Activated CD4-positive, alpha-beta T cell treated with anti-CD3 and anti-CD28 coated beads for 1 hour (primary cell): ENCODE data around the gene ALPI.
"Not testable (repeated sequence)": the region's sequence is repeated elsewhere in the genome, so short reads cannot be mapped to it uniquely, and the experiment has no call there.

Experiments
- DNase-seq: peaks from one replicate; pipeline ENCODE4 v3.0.0-alpha.2; 2020

The ALPI gene

DNA sequence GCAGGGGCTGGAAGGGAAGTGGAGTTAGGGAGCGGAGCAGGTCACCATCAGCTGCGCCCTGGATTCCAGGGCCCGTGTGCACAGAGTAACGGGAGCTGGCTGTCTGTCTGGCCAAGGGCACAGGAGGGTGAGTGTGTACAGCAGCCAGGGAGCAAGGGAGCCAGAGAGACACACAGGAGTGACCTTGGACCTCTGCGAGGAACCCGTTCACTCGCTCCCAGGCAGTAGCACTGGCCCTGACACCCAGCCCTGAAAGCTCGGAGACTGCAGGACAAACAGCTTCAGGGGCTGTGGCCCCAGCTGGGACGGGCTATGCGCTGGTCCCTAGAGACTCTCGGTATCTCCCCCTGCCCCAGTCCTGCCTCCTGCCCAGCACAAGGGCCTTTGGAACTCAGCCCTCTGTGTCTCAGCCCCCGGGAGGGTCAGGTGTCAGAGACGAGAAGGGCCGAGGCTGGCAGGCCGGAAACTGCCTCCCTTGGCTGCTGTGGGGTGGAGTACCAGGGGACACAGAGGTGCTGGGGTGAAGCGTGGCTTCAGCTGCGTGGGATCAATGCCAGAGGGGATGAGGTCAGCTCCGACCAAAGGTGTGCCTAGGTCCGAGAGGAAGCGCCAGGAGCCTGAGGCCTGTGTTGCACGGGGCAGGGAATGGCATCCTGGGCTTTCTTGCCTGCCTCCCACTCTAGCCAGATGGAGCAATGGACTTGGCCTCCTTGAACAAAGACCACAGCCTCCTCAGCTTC lies 12.1 kb upstream of the ALPI start:
- DNase-seq: not testable (repeated sequence)

DNA sequence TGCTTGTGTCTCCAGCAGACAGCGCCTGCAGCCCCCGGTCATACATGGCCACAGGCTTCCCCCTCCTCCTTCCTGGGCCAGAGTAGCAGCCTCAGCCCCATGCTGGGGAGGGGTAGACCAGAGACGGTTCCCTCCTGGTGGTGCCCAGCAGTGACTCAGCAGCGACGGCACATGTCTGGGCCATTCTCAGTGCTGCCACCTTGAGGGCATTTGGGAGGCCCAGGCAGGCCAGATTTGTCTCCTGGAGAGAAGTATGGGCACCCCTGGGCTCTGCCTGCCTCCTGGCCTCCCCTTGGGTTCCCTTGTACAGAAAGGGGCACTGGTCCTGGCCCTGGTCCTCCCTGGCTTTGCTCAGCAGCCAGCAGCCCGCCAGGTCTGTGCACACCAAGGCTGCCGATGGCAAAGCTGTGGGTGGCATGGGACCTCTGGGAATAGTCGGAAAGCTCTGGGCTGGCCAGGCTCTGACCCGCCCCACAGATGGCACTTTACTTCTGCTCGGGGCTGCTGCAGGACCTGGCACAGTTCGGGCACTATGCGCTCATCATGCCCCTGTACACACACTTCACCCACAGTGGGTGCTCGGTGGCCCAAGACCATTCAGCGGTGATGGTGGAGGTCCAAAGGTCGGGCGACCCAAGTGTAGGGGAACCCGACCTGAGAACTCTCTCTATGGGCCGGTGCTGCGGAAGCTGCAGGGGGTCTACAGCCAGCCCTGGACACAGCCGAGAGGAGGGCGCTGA lies 11.4 kb upstream of the ALPI start:
- peak; percentile 37 for DNase-seq

DNA sequence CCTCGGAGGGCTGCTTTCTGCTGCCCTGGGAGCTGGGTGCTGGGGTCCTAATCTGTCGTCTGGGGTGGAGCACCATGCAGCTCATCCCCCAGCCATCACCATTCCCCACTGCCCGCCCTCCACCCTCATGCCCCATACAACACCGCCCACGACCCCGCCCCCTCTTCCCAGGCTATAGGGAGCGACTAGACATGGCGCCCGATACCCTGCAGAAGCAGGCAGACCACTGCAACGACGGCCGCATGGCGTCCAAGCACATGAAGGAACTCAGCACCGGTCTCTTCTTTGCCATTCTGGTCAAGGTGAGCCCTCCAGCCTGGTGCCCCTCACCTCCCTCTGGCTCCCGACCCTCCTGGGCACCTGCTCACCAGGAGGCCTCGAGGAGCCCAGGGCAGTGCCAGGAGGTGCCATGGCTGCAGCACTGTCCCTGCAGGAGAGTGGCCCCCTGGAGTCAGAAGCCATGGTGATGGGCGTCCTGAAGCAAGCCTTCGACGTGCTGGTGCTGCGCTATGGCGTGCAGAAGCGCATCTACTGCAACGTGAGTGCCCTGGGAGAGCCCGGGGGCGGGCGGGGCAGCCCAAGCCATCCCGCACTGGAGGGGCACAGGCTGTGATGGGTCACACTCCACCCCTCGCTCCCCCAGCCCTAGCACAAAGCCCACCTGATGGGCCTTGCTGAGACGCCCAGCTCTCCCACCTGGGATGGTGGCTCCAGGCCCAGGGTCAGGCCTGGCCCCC lies 10.6 kb upstream of the ALPI start:
- not testable (repeated sequence) for DNase-seq

DNA sequence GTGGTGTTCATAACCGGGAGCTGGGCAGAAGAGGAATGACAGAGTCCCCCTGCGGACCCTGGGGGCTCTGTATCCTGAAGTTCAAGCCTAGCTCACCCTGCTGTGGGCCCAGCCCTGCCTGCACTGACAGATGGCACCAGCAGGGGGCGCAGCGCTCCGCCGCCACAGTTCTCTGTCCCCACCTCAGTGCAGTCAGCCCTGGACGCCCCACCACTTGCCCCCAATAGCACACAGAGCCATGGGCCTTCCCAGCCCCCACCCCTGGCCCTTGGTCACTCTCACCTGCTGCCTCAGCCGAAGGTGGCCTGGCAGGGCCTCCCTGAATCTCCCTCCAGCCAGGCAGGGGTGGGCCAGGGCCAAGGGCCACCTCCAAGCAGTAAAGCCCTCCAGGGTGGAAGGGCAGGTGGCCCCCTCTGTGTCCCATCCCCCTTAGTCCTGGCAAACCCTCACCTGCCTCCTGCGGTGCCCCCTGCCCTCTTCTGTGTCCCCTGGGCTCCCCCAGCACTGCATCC lies 9.6 kb upstream of the ALPI start:
- not testable (repeated sequence) for DNase-seq

DNA sequence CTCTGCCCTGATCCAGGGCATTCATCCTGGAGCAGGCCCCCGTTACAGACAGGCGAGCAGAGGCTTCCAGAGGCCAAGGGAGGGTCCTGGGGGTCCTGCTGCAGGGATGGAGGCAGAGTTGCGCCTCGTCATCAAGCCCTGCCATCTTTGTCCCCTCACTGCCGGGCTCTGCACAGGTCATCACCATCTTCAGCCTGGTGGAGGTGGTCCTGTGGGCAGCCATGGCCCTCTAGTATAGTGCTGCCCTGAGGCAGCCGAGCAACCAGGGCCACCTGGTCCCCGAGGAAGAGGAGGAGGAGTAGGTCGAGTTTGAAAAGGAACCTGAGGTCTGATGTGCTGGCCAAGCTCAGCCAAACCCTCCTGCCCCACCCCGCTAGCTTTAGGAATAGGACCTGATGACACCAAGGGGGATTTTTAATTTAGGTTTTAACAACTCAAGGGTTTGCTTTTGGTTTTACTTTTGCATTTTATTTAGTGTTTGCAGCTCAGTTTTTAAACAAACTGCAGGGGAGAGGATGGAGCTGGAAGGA lies 8.8 kb upstream of the ALPI start:
- no peak for DNase-seq

DNA sequence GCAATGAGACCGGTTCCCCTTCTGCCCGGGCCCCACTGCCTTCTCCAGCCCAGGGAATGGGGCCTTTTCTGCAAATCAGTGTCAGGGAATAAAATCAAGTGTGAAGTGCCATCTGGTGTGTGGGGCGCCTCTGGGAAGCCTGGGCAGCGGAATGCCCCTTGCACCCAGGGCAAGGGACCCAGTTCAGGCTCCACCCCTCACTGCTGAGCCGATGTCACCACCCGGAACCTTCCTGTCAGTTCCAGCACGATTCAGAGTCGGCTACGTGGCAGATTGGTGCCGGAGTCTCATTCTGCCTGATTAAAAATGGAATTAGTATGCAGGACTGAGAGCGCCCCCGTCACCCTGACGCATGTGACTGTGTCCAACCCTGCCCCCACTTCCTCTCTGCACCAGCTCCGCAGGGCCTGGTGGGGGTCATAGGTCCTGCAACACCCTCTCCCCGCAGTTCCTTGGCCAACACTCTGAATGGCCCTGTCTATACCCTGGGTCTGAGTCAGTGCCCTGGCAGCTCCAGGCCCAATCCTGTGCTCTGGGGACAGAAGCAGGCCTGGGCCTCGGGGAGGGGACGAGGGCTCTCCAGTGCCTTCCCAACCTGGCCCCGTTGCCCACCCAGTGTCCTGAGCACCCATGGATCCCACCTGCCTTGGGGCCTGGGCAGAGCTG lies 8.2 kb upstream of the ALPI start:
- DNase-seq: no peak

DNA sequence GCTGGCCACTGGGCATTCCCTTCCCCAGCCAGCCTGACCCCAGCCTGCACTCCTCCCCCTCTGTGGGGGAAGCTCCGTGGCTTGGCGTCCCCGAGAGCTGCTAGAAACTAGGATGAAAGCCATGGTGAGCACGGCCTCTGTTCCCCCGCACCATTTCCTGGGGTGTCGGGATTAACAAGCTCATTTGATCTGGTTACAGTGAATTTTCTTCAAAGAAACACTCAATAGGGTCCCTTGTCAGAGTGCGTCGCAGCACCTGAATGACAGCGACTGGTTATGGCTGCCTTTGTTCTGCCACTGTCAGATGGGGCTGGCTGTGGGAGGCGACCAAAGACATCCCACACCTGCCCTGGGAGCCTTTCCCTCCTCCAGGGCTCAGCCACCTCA lies 7.7 kb upstream of the ALPI start:
- DNase-seq: no peak

DNA sequence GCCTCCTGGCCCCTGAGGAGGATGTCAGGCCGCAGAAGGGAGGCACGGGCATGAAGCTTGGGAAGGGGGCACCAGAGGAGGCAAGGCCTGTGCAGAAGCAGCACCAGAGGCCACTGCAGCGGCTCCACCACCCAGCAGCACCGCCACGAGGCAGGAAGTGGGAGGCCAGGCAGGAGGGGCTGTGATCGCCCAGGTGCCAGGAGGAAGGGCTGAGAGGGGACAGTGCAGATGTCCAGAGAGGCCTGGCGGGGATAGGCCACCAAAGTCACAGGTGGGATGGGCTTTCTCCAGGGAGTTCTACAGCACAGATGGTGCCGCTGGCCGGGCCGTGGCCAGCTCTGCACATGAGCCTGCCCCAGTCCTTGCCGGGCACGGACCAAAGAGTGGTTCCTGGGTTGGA lies 6.0 kb upstream of the ALPI start:
- DNase-seq: no peak

DNA sequence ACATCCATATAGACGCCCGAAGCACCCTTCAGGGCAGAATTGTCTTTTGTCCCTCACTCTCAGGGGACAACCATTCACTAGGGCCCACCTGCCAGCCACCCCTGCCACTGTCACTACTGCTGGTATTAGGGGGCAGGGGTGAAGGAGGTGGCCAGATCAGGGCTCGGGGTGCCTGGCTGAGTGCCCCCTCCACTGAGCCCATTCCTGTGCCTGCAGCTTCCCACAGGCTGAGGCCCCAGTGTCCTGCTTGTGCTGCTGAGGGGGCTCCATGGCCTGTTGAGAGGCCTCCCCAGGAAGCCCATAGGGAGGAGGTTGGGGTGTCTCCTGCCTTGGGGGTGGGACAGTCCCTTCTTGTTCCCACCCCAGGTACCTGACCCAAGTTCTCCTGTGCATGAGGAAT lies 4.3 kb upstream of the ALPI start:
- DNase-seq: not testable (repeated sequence)

DNA sequence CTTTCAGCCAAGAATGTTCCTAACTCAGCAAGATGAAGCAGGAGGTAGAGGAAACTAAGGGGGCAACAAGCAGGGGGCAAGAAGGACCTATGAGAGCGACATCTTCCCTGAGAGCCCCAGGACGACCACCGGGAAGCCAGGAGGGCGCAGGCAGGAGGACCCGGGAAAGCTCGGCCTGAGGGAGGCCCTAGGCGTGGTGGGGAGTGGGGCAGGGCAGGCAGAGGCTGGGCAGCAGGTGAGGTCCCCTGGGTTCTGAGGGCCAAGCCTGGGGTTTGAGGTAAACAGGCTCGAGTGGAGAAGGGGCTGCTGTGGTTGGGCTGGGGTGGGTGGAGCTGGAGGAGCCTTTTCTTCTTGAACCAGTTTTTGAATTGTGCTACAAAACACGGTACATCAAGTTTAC lies 1.3 kb upstream of the ALPI start:
- no peak for DNase-seq

DNA sequence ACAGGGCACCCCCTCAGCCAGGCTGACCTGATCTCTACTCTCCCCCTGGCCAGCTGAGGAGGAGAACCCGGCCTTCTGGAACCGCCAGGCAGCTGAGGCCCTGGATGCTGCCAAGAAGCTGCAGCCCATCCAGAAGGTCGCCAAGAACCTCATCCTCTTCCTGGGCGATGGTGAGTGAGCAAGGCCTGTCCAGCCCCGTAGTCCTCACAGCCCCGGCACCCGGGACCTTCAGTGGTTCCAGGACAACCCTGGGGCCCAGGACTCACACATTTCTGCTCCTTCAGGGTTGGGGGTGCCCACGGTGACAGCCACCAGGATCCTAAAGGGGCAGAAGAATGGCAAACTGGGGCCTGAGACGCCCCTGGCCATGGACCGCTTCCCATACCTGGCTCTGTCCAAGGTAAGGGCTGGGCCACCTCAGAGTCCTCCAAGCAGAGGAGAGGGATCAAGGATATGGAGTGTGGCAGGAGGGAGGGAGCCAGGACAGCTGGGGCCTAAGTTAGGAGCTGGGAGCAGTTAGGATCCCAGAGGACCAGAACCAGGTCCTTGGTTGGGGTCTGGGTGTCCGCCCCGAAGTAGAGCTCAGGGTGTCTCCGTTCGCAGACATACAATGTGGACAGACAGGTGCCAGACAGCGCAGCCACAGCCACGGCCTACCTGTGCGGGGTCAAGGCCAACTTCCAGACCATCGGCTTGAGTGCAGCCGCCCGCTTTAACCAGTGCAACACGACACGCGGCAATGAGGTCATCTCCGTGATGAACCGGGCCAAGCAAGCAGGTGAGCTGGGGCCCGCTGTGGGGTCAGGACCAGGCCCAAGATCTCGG lies 555 bp downstream of the ALPI start:
- DNase-seq: no peak

DNA sequence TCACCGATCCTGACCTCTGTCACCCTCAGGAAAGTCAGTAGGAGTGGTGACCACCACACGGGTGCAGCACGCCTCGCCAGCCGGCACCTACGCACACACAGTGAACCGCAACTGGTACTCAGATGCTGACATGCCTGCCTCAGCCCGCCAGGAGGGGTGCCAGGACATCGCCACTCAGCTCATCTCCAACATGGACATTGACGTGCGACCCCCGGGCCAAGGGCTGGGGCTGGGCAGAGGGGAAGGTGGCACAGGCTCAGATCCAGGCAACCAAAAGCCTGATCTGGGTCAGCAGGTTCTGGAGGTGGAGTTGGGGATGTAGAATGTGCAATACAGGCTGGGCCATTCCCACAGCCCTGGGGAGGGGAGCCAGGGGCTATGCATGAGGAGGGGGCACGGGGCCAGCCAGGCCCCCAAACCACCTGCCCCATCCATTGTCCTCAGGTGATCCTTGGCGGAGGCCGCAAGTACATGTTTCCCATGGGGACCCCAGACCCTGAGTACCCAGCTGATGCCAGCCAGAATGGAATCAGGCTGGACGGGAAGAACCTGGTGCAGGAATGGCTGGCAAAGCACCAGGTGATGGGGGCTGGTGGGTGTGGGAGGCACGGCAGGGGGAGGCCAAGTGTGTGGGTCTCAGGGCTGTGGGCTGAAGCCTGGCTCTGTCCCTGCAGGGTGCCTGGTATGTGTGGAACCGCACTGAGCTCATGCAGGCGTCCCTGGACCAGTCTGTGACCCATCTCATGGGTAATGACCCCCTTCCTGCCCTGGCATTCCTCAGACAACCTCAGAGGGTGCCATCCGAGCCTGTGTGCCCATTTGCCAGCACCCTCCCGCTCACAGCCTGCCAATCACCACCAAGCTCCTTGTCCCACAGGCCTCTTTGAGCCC lies 1.4 kb downstream of the ALPI start:
- DNase-seq: no peak

DNA sequence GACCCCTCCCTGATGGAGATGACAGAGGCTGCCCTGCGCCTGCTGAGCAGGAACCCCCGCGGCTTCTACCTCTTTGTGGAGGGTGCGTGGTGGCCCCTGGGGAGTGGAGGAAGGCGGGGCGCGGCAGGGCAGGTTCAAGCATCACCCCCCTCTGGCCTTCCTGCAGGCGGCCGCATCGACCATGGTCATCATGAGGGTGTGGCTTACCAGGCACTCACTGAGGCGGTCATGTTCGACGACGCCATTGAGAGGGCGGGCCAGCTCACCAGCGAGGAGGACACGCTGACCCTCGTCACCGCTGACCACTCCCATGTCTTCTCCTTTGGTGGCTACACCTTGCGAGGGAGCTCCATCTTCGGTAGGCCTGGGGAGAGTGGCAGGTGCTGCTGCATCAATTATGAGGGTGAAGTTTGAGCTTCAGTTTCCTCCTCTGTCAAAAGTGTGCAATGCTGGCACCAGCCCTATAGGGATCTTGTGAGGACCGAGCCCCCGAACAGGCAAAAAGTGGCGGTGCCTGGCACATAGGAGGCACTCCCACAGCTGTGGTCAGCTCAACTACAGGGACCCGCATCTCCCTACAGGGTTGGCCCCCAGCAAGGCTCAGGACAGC lies 2.2 kb downstream of the ALPI start:
- no peak for DNase-seq

DNA sequence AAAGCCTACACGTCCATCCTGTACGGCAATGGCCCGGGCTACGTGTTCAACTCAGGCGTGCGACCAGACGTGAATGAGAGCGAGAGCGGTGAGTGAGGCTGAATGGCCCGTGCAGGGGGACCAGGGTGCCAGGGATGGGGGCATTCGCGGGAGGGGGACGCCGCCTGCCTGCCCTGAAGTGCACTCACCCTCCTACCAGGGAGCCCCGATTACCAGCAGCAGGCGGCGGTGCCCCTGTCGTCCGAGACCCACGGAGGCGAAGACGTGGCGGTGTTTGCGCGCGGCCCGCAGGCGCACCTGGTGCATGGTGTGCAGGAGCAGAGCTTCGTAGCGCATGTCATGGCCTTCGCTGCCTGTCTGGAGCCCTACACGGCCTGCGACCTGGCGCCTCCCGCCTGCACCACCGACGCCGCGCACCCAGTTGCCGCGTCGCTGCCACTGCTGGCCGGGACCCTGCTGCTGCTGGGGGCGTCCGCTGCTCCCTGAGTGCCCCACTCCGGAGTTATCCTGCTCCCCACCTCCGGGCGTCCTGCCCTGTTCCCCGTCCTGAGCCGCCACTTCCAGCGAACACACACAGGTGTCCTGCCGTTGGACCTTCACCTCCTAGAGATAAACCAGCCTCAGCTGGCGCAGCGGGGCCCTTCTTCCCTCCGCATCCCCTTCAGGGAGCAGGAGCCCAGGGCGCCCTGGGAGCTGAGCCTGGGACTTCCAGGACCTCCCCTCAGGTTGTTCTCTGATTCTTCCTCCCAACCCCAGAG lies 2.9 kb downstream of the ALPI start:
- no peak for DNase-seq

DNA sequence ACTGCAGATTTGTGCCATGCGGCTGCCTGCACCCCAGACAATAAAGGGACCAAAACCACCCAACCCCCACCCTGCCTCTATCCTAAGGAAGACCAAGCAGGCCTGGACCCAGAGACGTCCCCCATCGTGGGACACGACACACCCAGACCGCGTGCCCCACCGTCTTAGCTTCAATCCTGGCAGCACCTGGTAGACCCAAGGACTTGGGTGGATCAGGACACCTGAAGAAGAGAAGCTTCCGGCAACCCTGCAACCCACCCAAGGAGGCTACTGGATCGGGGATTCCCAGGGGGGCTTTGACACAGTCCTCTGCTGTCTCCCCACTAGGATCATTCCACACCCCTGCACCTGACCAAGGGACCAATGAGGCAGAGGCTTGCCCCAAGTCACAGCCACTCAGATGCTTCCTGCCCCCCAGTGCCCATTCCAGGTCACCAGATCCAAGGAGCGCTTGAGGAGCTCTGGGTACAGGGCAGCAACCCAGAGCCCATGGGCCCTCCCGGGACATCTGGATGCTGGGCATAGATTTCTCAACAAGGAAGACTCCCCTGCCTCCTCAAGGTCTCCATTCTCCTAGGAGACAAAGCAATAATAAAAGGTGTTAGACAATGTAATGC lies 3.6 kb downstream of the ALPI start:
- DNase-seq: no peak

DNA sequence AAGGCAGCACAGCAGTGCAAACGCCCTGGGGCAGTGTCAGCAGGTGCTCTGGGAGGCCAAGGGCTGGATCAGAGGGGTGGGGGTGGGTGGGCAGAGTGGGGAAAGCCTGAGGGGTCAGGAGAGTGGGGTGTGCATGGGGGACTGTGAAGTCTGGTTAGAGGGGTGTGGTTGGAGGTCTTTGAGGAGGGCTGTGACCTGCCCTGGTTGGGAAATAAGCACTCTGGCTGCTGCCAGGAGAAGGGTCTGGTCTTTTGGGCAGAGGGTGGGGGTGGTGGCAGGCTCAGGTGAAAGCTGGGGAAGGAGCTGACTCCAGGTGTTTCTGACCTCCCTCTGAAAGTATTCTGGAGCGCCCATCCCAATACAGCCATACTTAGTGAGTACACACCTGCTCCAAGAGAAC lies 4.2 kb downstream of the ALPI start:
- DNase-seq: no peak

DNA sequence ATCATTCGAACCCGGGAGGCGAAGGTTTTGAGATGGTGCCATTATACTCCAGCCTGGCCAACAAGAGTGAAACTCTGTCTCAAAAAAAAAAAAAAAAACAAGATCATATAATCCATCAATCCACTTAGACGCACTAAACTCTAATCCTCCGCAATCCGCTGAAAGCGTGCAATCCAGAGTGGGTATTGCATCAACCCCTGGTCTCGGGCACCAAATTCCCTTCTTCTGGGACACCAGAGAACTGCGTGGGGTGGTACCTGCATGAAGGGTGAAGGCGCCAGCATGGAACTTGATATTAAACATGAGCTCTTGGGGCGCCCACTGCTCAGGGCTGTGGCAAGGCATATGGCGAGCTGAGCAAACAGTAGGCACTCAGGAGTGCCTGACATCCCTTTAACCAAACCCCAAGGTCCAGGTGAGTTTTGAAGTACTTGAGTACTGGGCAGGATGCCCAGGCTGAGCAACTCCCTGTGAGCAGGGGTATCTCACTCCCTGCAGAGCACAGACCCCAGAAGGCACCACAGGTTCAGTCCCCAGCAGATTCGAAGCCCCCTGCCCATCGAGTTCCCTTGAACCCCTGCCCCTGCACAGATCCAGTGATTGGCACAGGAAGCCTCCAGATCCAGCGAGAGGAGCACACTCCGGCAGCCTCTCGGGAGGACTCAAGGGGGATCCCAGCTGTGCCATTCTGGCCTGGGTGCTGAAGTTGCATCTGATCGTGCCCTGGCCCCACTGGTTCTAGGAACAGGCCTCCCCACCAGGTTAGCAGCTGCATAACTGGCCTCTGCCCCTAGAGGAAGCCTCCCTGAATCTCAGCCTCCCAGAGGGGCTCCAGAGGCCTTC lies 8.0 kb downstream of the ALPI start:
- DNase-seq: no peak

DNA sequence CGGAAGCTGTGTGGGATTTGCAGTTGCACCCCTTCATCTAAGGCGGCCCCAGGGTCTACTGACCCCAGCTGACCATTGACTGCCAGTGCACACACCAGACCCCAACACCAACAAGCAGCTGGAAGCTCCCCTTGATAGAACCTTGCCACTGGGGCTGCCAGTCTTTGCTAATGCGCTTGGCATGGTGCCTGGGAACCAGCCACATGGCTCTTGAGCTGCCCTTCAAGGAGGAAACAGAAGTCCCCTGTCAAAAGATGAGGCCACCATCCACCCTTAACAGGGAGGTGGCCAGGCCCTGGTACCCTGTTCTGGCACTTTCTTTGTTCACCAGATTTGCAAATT lies 8.6 kb downstream of the ALPI start:
- no peak for DNase-seq
